Subcutaneous preadipocyte (primary cell): Measurements from ENCODE around the gene MYMK. TPM values are rescaled to one million over a fixed set of nuclear protein-coding genes. Genes with fewer than 3 reads are reported as not detected.

ENCODE experiments used
- total RNA-seq: library from RNA; depleted of rRNA; stranded (reverse); fragments of >200 nt; gene quantifications from 2 replicates; pipeline ENCODE4 v1.2.3, GENCODE V29; 2012

MYMK gene
- not detected in 2 replicates for total RNA-seq

GRCh38 chr9:133524679-133525228 lies at the start of gene MYMK:
MYMK (minus strand) TSS chr9:133524959; CDS start chr9:133524844, 115 bp downstream.

GRCh38 chr9:133534346-133535291 lies 9.9 kb upstream of the MYMK start, which contains the start of gene ADAMTSL2:
ADAMTSL2 (plus strand) TSS chr9:133534704; CDS start chr9:133536713, 2,009 bp downstream.

GRCh38 chr9:133478851-133479711 lies 45.7 kb downstream of the MYMK start, which contains the start of gene SLC2A6:
SLC2A6 (minus strand) TSS chr9:133479099; CDS start chr9:133479059, 40 bp downstream.

Other genes with a start within 250 kb of the MYMK start
- not detected in 2 replicates for gene ABO, start 249.8 kb downstream of the MYMK start, total RNA-seq
- 6.6 and 8.8 TPM in 2 replicates for gene SURF6, start 188.8 kb downstream of the MYMK start, total RNA-seq
- 13.6 and 16.8 TPM in 2 replicates for gene MED22, start 176.8 kb downstream of the MYMK start, total RNA-seq
- gene RPL7A, start 176.7 kb downstream of the MYMK start, total RNA-seq: 1,530 and 2,826 TPM in 2 replicates
- gene SURF1, start 168.5 kb downstream of the MYMK start, total RNA-seq: 16.8 and 22.8 TPM in 2 replicates
- 13.6 and 16.0 TPM in 2 replicates for gene SURF2, start 168.4 kb downstream of the MYMK start, total RNA-seq
- 331 and 383 TPM in 2 replicates for gene SURF4, start 148.9 kb downstream of the MYMK start, total RNA-seq
- under 0.01 and 1.4 TPM in 2 replicates for gene STKLD1, start 148.6 kb downstream of the MYMK start, total RNA-seq
- 12.9 and 14.5 TPM in 2 replicates for gene REXO4, start 106.9 kb downstream of the MYMK start, total RNA-seq
- gene ADAMTS13, start 102.6 kb downstream of the MYMK start, total RNA-seq: 0.73 and 1.2 TPM in 2 replicates
- gene CACFD1, start 65.0 kb downstream of the MYMK start, total RNA-seq: 1.1 and 1.2 TPM in 2 replicates
- gene SLC2A6, start 45.9 kb downstream of the MYMK start, total RNA-seq: 22.4 and 30.9 TPM in 2 replicates
- not detected in 2 replicates for gene ADAMTSL2, start 9.7 kb upstream of the MYMK start, total RNA-seq
- gene FAM163B, start 84.4 kb upstream of the MYMK start, total RNA-seq: not detected in 2 replicates
- gene DBH, start 111.4 kb upstream of the MYMK start, total RNA-seq: not detected in 2 replicates
- gene SARDH, start 213.4 kb upstream of the MYMK start, total RNA-seq: 2.0 and 2.6 TPM in 2 replicates